Fibroblast of skin of left biceps (primary cell): Measurements from ENCODE around the gene HIPK4.
"Not testable (repeated sequence)": the region's sequence is repeated elsewhere in the genome, so short reads cannot be mapped to it uniquely, and the experiment has no call there.

ENCODE experiments used
- DNase-seq, 2 experiments: peaks; one replicate each; pipeline ENCODE4 v3.0.0-alpha.2; 2013; ENCODE audit warnings: low read depth in 2 of 2

The HIPK4 gene

DNA sequence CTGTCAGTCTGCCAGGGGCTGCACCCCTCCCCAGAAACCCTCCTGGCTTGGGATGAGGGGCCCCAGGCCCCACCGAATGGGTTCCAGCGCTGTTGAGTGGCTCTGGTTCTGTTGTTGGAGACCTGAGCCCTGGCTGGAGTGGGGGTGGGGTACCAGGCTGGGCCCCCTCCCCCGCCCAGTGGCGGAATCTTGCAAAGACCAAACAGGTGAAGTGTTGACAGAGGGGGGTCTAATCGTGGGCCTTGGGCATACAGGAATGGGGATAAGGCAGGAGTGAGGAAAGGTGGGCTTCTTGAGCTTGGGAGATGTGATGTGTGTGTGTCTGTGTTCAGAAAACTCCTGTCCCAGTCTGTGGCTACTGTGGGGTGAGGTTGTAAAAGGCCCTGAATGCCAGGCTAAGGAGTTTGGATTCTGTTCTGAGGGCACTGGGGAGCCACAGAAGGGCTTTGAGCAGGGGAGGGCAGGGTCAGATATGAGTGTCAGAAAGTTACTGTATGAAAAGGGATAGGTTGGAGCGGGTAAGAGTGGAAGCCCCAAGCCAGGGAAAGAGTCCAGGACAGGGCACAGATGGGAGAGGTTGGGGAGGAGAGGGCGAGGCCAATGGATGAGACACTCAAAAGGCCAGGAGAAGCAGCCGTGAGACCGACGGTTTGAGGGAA is at the start of gene HIPK4:
Gene HIPK4, minus strand, starts transcription at position 98 of the 659 bp plus-strand sequence. CDS start 279 bp downstream, outside the sequence.
- DNase-seq, result no peak

- DNase-seq, result no peak
Measured at GRCh38 chr19:40438284-40438683, 48.3 kb upstream of the HIPK4 start.

DNA sequence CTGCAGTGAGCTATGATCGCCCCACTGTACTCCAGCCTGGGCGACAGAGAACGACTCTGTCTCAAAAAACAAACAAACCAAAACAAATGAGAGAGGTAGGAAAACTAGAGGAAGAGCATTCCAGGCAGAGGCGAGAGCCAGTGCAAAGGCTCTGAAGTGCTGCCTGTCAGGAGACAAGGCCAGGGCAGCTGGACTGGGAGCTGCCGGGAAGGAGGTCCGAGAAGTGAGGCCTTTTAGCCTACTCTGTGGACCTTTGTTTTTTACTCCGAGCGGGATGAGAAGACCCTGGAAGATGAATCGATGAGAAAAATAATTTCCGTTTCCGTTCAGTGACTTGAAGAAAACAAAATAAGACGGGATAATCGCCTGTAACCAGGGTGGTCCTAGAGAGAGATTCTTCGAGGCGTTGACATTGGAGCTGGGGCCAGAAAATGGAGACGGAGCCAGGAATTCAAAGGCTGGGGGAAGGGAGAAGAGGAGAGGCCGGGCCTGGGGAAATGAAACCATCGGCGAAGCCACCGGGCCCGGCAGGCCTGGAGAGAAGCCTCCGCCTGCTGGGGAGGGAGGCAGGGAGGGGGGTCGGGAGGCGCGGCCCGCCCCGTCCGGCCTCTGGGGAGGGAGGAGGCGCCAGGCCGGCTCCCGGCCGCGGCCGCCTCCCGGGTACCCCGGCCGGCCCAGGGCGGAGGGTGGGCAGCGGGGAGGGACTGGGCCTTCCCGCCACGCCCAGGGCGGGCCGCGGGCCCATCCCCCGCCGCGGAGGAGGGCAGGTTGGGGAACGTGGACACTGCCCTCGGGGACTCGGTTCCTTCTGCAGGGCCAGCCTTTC is 43.6 kb upstream of the HIPK4 start:
- DNase-seq, result peak; percentile 76 to 78

DNA sequence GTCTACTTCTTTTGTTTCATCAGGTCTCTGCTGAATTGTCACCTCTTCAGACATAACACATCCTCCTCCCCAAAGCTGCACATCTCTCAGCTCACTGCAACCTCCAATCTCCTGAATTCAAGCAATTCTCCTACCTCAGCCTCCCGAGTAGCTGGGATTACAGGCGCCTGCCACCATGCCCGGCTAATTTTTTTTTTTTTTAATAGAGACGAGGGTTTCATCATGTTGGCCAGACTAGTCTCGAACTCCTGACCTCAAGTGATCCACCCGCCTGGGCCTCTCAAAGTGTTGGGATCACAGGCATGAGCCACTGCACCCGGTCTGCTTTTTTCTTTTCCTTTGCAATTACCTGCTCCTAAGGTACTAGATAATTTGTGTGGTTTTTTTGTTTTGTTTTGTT is 42.8 kb upstream of the HIPK4 start:
- DNase-seq, result not testable (repeated sequence)

GRCh38 chr19:40431698-40432097 is 41.7 kb upstream of the HIPK4 start:
- no peak for DNase-seq

DNA sequence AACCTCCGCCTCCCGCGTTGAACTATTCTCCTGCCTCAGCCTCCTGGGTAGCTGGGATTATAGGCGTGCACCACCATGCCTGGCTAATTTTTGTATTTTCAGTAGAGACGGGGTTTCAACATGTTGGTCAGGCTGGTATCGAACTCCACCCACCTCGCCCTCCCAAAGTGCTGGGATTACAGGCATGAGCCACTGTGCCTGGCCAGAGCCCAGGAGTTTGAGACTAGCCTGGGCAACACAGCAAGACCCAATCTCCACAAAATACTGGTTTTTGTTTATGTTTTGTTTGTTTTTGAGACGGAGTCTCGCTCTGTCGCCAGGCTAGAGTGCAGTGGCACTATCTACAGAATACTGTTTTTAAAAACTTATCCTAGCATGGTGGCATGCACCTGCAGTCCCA is 40.3 kb upstream of the HIPK4 start:
- DNase-seq, result not testable (repeated sequence)

- not testable (repeated sequence) for DNase-seq
Measured at GRCh38 chr19:40428197-40428596, 38.2 kb upstream of the HIPK4 start.

- DNase-seq, result peak; percentile 97 to 98
Measured at GRCh38 chr19:40425450-40426287, 35.7 kb upstream of the HIPK4 start, which contains the start of gene SERTAD1. Gene SERTAD1, minus strand, starts transcription at chr19:40425992. Its CDS starts 2,446 bp downstream, at chr19:40423546.

GRCh38 chr19:40424637-40425449 is 34.9 kb upstream of the HIPK4 start:
- no peak for DNase-seq

- no peak for DNase-seq
Measured at GRCh38 chr19:40423938-40424337, 34.0 kb upstream of the HIPK4 start.

DNA sequence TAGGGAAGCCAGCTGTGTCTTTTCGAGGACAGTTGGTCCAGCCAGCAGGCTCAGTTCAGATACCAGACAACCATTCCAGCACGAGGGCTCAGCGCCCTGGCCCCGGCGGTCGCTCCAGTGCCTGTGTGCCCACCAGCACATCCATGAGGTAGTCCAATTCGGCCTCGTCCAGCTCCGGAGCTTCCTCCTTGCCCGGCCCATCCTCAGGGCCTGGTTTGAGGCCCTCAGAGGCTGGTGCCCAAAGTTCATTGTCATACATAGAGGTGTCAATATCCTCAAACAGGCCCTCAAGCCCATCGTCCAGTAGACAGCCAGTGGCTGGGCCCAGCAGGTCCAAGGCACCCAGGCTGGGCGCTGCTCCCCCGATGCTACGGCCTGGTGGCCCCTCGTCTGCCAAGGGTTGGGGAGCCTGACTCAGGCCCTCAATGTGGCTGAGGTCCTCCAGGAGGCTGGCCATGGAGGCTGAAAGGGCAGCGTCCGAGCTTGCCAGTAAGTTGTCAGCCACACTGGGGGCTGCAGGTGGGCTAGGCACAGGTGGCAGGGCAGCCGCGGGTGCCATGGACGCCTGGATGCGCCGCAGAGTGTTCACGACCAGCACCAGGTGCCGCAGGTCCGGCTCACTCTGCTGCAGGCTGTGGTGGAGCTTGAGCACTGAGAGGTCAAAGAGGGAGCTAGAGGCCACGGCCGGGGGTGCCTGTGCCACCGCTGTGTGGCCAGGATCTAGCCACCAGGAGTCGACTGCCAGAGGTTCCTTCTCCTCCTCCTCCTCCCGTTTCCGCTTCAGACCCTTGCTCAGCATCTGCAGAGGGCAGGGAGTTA is 33.0 kb upstream of the HIPK4 start:
- no peak for DNase-seq

- DNase-seq, result no peak
Measured at GRCh38 chr19:40421993-40422747, 32.2 kb upstream of the HIPK4 start.

GRCh38 chr19:40420766-40421765 is 31.1 kb upstream of the HIPK4 start:
- peak in 1 of 2 experiments; percentile 40 for DNase-seq

DNA sequence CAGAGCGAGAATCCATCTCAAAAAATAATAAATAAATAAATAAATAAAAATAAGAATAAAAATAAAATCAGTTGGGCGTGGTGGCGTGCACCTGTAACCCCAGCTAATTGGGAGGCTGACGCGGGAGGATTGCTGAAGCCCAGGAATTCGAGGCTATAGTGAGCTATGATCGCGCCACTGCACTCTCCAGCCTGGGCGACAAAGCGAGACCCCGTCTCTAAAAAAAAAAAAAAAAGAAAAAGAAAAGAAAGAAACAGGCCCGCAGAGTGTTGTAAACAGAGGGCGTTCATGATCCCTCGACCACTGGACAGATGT is 30.4 kb upstream of the HIPK4 start:
- no peak for DNase-seq

GRCh38 chr19:40419780-40420179 is 29.8 kb upstream of the HIPK4 start:
- DNase-seq, result no peak

DNA sequence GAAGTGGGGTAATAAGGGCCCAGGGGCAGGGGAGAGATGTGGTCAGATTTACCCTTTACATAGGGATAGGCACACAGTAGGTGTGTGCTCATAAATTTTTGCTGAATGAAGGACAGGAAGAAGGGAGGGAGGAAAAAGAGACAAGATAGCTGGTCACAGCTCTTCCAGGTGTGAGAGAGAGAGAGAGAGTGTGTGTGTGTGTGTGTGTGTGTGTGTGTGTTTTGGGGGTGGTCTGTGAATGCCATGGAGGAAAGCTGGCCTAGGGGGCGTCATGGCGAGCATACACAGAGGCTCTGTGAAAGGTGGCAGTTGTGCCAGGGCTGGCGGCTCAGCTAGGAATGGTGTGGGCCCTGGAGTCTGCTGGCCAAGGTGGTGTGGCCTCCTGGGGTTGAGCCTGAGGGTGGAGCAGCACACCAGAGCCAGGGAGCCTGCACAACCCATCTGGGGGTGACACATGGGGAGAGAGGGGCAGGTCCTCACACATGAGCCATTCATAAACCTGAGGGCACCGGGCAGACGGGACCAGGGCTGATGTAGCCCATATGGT is 29.2 kb upstream of the HIPK4 start:
- no peak for DNase-seq

GRCh38 chr19:40418040-40418439 is 28.1 kb upstream of the HIPK4 start:
- DNase-seq, result no peak

DNA sequence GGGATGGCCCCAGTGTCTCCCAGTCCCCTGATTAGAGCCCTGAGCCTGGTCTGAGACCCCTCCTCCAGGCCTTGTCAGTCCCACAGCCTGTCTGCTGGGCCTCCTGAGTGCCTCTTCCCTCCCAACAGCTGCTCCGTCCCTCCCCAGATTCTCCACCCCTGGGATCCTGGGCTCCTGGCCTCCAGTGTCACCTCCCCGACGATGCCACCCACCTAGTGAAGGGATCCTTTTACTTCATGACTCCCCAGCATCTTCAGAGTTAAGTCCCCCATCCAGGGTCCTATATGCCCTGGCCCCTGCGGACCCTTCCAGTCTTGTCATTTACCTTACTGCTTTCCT is 27.6 kb upstream of the HIPK4 start:
- DNase-seq, result no peak
